Measurements from ENCODE around the gene EPC1.
"Not testable (repeated sequence)": the region's sequence is repeated elsewhere in the genome, so short reads cannot be mapped to it uniquely, and the experiment has no call there.

Gene EPC1

DNA sequence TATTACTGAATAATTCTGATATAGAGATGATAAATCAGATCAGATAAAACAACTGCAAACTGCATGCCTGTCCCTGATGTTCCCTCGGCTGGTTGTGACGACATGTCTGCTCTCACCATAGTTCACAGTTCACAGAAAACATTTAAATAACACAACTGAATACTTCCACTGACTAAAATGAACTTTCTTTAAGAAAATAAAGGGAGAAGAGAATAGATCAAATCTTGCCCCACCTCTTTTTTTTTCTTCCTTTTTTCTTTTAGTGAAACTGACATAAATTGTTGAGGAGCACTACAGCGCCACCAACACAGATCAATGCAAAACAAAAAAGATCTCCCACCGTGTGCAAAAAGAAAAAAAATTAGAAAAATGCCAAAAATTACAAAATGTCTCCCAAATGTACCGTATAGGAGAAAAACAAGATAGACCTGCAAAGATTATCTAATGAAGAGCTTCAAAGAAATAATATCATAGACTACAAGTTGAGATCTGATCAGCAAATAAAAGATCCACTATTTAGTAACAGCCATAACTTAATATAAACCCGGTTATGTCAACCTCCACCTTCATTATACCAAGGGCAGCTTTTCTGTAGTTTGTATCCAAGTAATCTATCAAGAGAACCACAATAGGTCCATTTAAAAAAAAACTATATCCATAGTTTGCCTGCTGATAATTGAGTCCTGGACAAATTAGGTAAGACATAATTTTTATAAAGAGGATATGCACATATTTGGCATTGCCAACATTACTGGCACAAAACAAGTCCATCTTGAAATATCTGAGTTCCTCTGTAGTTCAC lies 30.7 kb upstream of the EPC1 start:
- peaks cover 17% of the 10 kb centered on the region for H3K36me3 Mint-ChIP-seq (ENCODE audit: low read depth)
- H3K27me3 Mint-ChIP-seq (ENCODE audit: low read depth) = no peaks in the 10 kb centered on the region
- peaks cover 24% of the 10 kb centered on the region for H3K4me1 Mint-ChIP-seq (ENCODE audit: low read depth)
- no peak for DNase-seq (ENCODE audit: low spot score)
- no peak overlapping the region for H3K27ac Mint-ChIP-seq
- H3K9me3 Mint-ChIP-seq = peaks cover 4% of the 10 kb centered on the region
- no peak overlapping the region for H3K4me3 Mint-ChIP-seq

DNA sequence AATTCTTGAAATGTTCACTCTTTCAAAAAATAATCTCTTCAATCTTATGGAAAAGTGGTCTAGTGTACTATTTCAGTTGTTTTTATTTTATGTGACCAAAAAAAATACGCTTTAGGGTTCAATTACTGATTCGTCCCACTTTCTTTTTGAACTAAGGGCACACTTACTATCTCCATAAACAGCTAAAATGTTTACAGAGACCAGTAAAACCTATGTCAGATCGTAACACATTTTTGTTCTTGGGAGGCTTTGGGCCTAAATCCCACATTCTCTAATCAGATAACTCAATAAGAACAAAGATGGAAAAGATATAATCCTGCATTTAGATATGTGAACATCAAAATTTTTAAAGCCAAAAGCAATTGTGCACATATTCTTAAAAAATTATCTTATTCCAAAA lies 29.8 kb upstream of the EPC1 start:
- H3K4me3 Mint-ChIP-seq = no peak overlapping the region
- peaks cover 24% of the 10 kb centered on the region for H3K36me3 Mint-ChIP-seq (ENCODE audit: low read depth)
- DNase-seq (ENCODE audit: low spot score) = no peak
- peaks cover 4% of the 10 kb centered on the region for H3K9me3 Mint-ChIP-seq
- H3K4me1 Mint-ChIP-seq (ENCODE audit: low read depth) = peaks cover 28% of the 10 kb centered on the region
- no peaks in the 10 kb centered on the region for H3K27me3 Mint-ChIP-seq (ENCODE audit: low read depth)
- H3K27ac Mint-ChIP-seq = peak overlapping the region; percentile 84

DNA sequence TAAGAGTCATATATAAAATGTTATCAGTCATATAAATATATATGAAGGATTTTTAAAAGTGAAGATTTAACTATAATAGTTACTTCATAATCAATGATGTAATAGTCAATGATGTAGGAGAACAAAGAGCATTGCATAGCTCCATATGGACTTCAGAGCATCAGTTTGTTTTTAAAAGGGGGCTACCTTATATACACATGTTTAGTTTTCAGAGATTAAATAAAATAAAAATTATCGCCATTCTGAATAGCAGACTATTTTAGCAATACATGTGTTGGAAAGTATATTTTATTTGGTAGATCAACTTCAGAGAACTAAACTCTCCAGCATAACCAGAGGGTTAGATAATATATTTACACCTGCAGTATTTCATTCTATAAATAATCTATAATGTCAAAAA lies 29.1 kb upstream of the EPC1 start:
- peak overlapping the region; percentile 29 for H3K27ac Mint-ChIP-seq
- no peaks in the 10 kb centered on the region for H3K27me3 Mint-ChIP-seq (ENCODE audit: low read depth)
- H3K4me3 Mint-ChIP-seq = no peak overlapping the region
- no peak for DNase-seq (ENCODE audit: low spot score)
- peaks cover 4% of the 10 kb centered on the region for H3K9me3 Mint-ChIP-seq
- H3K4me1 Mint-ChIP-seq (ENCODE audit: low read depth) = peaks cover 28% of the 10 kb centered on the region
- H3K36me3 Mint-ChIP-seq (ENCODE audit: low read depth) = peaks cover 24% of the 10 kb centered on the region

DNA sequence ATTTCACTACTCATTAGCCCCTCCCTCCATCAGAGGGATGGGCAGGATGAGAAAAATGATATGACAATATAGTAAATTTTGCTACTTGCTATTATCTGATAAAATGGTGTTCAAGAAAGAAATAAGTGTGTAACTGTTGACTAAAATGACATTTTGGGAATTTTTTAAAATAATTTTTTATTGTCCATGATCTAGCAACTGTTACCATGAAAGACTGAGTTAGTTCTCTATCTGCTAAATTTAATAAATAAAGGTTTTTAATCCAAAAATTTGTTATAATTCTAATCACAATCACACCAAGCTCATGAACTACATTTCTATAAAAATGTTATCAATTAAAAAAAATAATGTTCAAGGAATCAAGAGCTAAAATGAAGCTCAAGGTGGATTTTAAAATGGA lies 28.7 kb upstream of the EPC1 start:
- peaks cover 24% of the 10 kb centered on the region for H3K36me3 Mint-ChIP-seq (ENCODE audit: low read depth)
- H3K27me3 Mint-ChIP-seq (ENCODE audit: low read depth) = no peaks in the 10 kb centered on the region
- H3K4me1 Mint-ChIP-seq (ENCODE audit: low read depth) = peaks cover 28% of the 10 kb centered on the region
- no peak for DNase-seq (ENCODE audit: low spot score)
- peaks cover 4% of the 10 kb centered on the region for H3K9me3 Mint-ChIP-seq
- peak overlapping the region; percentile 7 for H3K4me3 Mint-ChIP-seq
- no peak overlapping the region for H3K27ac Mint-ChIP-seq

DNA sequence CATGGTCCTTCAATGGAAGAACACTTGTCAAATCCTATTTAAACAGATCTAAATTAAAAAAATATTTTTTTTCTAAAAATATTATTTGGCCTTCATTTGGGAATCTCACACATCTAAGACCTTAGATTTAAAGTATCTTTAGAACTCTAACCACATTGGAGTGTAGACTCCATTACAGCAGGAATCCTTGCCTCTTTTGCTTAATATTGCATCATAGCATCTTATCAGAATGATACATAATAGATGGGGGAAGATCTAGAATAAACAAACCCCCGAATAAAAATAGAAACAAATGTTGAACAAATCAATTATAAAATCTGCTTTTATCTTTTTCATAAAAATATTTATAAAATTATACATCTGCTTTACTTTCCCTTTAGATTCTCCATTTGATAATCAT lies 27.6 kb upstream of the EPC1 start:
- peaks cover 4% of the 10 kb centered on the region for H3K9me3 Mint-ChIP-seq
- no peak for DNase-seq (ENCODE audit: low spot score)
- H3K4me3 Mint-ChIP-seq = peak overlapping the region; percentile 60
- H3K27ac Mint-ChIP-seq = no peak overlapping the region
- H3K36me3 Mint-ChIP-seq (ENCODE audit: low read depth) = peaks cover 24% of the 10 kb centered on the region
- no peaks in the 10 kb centered on the region for H3K27me3 Mint-ChIP-seq (ENCODE audit: low read depth)
- H3K4me1 Mint-ChIP-seq (ENCODE audit: low read depth) = peaks cover 28% of the 10 kb centered on the region

DNA sequence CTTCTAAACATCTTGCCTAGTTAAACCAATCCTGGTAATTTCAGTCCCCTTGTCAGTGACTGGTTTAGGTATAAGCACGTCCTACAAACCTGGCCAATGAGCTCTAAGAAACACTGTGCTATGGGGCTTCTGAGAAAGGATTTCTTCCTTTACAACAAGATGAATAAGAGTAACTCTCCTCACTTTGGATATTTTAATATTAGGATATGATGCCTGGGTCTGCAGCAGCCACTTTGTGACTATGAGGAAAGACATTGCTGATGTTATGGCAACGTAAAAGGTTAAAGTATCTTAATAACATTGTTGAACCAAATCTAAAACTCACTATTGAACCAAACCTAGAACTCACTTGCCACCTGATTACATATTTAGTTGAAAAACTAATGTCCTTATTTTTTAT lies 26.5 kb upstream of the EPC1 start:
- peaks cover 4% of the 10 kb centered on the region for H3K9me3 Mint-ChIP-seq
- no peak overlapping the region for H3K4me3 Mint-ChIP-seq
- H3K27me3 Mint-ChIP-seq (ENCODE audit: low read depth) = no peaks in the 10 kb centered on the region
- no peak overlapping the region for H3K27ac Mint-ChIP-seq
- peaks cover 24% of the 10 kb centered on the region for H3K36me3 Mint-ChIP-seq (ENCODE audit: low read depth)
- no peak for DNase-seq (ENCODE audit: low spot score)
- peaks cover 31% of the 10 kb centered on the region for H3K4me1 Mint-ChIP-seq (ENCODE audit: low read depth)

DNA sequence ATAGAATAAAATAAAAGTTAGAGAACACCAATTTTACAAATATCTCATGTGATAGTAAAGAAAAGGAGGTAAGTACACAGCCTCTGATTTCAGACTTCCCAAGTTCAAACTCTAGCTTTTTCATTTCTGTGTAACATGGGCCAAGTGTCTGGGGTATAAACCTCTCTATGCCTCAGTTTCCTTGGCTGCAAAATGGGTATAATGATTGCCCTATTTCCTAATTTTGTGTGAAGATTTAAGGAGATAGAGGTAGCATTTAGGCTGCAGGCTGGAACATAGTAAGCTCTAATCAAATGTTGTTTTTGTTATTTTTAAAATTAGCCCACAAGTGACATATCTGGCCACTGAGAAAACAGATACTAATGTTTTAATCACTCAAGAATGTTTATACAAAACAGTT lies 26.1 kb upstream of the EPC1 start:
- Mint-ChIP-seq H3K27me3 (ENCODE audit: low read depth) (no peaks in the 10 kb centered on the region), H3K9me3 (peaks cover 4% of the 10 kb centered on the region), H3K4me1 (ENCODE audit: low read depth) (peaks cover 34% of the 10 kb centered on the region), H3K4me3 (no peak overlapping the region), H3K36me3 (ENCODE audit: low read depth) (peaks cover 24% of the 10 kb centered on the region), H3K27ac (no peak overlapping the region)
- DNase-seq (ENCODE audit: low spot score) = no peak

DNA sequence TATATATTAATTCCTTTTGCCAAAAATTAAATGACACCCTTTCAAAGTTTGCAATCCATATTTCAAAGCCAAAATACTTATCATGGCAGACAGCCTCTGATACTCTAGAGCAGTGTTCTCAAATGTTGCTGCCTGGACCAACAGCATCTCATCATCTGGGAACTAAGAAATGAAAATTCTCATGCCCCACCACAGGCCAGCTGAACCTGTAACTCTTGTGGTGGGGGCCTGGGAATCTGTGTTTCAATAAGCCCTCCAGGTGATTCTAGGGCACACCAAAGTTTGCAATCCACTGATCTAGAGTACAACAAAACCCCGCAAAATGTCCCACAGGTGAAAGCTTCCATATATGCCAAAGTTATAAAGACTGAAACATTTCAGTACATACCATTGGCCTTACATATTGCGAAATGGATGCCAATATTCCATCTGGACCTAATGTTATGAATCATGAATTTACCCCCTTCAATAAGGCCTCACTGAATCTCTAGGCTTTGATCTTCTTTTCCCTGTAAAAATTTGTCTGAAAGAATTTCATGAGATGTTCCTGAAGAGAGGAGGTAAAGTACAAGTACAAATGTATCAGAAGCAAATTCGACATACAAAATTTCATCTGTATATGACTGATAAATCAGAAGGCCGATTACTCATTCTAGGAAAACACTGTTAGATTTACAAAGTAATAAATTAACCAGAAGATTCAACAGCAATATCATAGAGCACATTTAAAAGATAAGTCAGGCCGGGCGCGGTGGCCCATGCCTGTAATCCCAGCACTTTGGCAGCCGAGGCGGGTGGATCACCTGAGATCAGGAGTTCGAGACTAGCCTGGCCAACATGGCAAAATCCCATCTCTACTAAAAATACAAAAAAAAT lies 25.3 kb upstream of the EPC1 start:
- no peak overlapping the region for H3K4me3 Mint-ChIP-seq
- peaks cover 39% of the 10 kb centered on the region for H3K4me1 Mint-ChIP-seq (ENCODE audit: low read depth)
- H3K9me3 Mint-ChIP-seq = peaks cover 4% of the 10 kb centered on the region
- DNase-seq (ENCODE audit: low spot score) = no peak
- H3K27me3 Mint-ChIP-seq (ENCODE audit: low read depth) = no peaks in the 10 kb centered on the region
- H3K27ac Mint-ChIP-seq = no peak overlapping the region
- peaks cover 27% of the 10 kb centered on the region for H3K36me3 Mint-ChIP-seq (ENCODE audit: low read depth)

DNA sequence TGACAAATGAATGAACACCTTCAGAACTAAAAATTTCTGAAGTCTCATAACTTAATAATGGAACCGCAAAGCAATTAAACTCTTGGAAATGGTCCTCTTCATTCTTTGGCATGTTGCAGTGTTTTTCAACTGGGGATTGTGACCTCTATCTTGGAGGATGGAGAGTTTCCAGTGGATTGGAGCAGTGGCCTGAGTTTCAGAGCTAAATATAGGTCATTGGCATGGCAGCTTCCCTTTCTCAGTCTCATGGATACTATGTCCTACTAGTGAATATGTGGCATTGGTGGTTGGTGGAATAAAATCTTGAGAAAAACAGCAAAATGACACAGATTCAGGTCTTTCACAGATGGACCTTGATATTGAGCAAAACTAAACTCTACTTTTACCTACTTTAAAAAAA lies 24.1 kb upstream of the EPC1 start:
- no peak overlapping the region for H3K27ac Mint-ChIP-seq

DNA sequence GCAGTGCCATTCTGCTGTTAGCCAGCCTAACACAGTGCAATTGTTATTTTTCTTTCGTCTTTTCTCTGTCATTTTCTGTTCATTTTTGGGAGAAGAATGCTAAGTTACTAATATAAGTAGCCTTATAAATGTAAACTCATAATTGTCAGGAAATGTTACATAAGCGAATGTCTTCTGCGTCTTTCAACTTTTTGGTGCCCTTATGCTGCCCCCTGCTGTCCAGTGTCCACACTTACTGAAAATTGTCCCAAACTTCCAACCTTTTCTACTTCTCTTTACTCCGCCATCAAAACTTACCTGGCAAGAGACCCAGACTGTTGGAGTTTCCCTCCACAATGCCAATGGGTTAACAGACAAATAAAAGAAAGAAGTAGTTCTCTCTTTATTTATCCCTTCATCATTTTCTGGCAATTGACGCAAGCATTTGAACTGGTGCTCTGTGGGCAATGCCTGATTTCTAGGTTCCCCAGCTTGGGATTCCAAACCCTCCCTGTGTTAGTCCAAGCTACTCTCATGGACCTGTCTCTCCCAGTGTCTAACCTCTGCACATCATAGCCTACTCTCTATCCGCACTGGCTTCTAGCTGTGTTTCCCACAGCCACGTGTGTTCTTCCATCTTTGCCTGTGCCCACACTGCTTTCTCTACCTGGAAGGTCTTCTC lies 21.0 kb upstream of the EPC1 start:
- DNase-seq (ENCODE audit: low spot score) = peak; percentile 47
- no peak overlapping the region for H3K27ac Mint-ChIP-seq
- peaks cover 17% of the 10 kb centered on the region for H3K36me3 Mint-ChIP-seq (ENCODE audit: low read depth)
- no peaks in the 10 kb centered on the region for H3K9me3 Mint-ChIP-seq
- H3K27me3 Mint-ChIP-seq (ENCODE audit: low read depth) = no peaks in the 10 kb centered on the region
- H3K4me3 Mint-ChIP-seq = peak overlapping the region; percentile 19
- peaks cover 41% of the 10 kb centered on the region for H3K4me1 Mint-ChIP-seq (ENCODE audit: low read depth)

More for the DNA sequence above, 24.1 kb upstream of the EPC1 start:
- Mint-ChIP-seq H3K36me3 (ENCODE audit: low read depth) (peaks cover 27% of the 10 kb centered on the region), H3K4me3 (no peak overlapping the region), H3K27me3 (ENCODE audit: low read depth) (no peaks in the 10 kb centered on the region), H3K4me1 (ENCODE audit: low read depth) (peaks cover 43% of the 10 kb centered on the region), H3K9me3 (peaks cover 4% of the 10 kb centered on the region)
- DNase-seq (ENCODE audit: low spot score) = no peak

DNA sequence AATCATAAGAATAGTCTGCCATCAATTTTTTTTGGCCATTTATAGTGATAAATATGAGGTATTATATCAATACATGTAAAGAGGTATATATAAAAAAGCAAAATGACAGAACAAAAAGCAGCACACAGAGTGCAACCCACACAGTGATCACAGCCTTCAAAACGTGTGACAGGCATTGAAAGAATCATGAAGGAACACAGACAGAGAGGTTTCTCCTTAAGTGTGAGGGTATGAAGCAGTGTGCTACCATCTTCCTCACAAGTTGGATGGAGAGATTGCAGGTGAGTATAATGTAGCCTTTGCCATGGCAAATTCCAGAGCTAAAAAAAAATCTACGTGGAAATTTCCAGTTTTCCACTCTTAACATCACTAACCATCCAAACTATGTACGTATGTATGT lies 19.6 kb upstream of the EPC1 start:
- peaks cover 12% of the 10 kb centered on the region for H3K36me3 Mint-ChIP-seq (ENCODE audit: low read depth)
- H3K4me1 Mint-ChIP-seq (ENCODE audit: low read depth) = peaks cover 47% of the 10 kb centered on the region
- no peaks in the 10 kb centered on the region for H3K9me3 Mint-ChIP-seq
- peak overlapping the region; percentile 1 for H3K4me3 Mint-ChIP-seq
- H3K27me3 Mint-ChIP-seq (ENCODE audit: low read depth) = no peaks in the 10 kb centered on the region
- H3K27ac Mint-ChIP-seq = no peak overlapping the region
- no peak for DNase-seq (ENCODE audit: low spot score)

DNA sequence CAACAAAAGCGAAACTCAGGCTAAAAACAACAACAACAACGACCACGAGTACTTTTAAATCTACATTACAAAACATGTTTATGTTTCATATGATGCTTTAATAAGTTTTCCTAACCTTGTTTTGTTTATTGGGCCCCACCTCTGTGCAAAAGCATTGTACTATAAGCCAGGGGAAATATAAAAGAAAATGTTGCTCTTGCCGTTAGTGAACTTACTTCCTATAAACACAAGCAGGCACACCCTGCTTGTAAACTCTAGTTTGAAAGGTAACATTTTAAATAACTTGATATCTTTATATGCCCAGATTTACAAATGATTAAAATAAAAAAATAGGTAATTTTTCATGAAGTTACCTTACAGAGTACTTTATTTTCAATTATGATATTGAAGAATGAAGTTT lies 19.2 kb upstream of the EPC1 start:
- peak overlapping the region; percentile 26 for H3K27ac Mint-ChIP-seq
- no peaks in the 10 kb centered on the region for H3K27me3 Mint-ChIP-seq (ENCODE audit: low read depth)
- peak overlapping the region; percentile 42 for H3K4me3 Mint-ChIP-seq
- peaks cover 49% of the 10 kb centered on the region for H3K4me1 Mint-ChIP-seq (ENCODE audit: low read depth)
- DNase-seq (ENCODE audit: low spot score) = no peak
- H3K36me3 Mint-ChIP-seq (ENCODE audit: low read depth) = peaks cover 14% of the 10 kb centered on the region
- H3K9me3 Mint-ChIP-seq = no peaks in the 10 kb centered on the region

DNA sequence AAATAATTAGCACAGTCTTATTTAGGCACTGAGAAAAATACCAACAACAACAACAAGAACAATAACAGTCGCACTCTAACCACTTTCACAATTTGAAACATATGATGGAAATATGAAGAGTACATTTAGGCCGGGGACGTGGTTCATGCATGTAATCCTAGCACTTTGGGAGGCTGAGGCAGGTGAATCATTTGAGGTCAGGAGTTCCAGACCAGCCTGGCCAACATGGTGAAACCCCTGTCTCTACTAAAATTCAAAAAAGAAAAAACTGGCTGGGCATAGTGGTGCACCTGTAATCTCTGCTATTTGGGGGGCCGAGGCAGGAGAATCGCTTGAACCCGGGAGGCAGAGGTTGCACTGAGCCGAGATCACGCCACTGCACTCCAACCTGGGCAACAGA lies 18.4 kb upstream of the EPC1 start:
- not testable (repeated sequence) for DNase-seq (ENCODE audit: low spot score); H3K9me3 Mint-ChIP-seq; H3K27me3 Mint-ChIP-seq (ENCODE audit: low read depth)
- H3K4me1 Mint-ChIP-seq (ENCODE audit: low read depth) = peaks cover 52% of the 10 kb centered on the region
- peak overlapping the region; percentile 43 for H3K27ac Mint-ChIP-seq
- H3K4me3 Mint-ChIP-seq = peak overlapping the region; percentile 32
- H3K36me3 Mint-ChIP-seq (ENCODE audit: low read depth) = peaks cover 18% of the 10 kb centered on the region

DNA sequence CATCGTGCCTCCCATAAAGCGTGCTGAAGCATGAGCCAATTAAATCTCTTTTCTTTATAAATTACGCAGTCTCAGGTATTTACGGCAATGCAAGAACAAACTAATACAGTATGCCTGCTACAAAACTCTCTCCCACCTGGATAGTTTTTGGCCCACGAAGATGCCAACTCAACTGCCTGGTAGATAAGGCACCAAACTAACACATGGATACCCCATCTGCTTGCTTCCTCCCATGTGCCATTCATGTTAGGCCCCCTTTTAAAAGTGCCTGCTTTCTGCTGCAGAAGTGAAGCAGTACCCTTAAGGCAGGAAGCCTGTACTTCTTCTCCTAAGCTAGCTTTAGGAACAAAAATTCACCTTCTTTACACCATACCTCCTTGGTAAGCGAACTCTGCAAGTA lies 15.6 kb upstream of the EPC1 start:
- Mint-ChIP-seq H3K4me1 (ENCODE audit: low read depth) (peaks cover 53% of the 10 kb centered on the region), H3K27me3 (ENCODE audit: low read depth) (no peaks in the 10 kb centered on the region), H3K27ac (no peak overlapping the region), H3K4me3 (no peak overlapping the region), H3K9me3 (peaks cover 9% of the 10 kb centered on the region), H3K36me3 (ENCODE audit: low read depth) (peaks cover 23% of the 10 kb centered on the region)
- no peak for DNase-seq (ENCODE audit: low spot score)
